ENCODE results near the gene GFPT1. TPM values are rescaled to one million over a fixed set of nuclear protein-coding genes. Genes with fewer than 3 reads are reported as not detected.

The GFPT1 gene
- total and polyA plus RNA-seq, 9 of the 15 experiments (the other 6 are each of a cell fraction or from before 2014, with no cell fraction given), result 6.6 to 38.3 (median 15.9) TPM

DNA sequence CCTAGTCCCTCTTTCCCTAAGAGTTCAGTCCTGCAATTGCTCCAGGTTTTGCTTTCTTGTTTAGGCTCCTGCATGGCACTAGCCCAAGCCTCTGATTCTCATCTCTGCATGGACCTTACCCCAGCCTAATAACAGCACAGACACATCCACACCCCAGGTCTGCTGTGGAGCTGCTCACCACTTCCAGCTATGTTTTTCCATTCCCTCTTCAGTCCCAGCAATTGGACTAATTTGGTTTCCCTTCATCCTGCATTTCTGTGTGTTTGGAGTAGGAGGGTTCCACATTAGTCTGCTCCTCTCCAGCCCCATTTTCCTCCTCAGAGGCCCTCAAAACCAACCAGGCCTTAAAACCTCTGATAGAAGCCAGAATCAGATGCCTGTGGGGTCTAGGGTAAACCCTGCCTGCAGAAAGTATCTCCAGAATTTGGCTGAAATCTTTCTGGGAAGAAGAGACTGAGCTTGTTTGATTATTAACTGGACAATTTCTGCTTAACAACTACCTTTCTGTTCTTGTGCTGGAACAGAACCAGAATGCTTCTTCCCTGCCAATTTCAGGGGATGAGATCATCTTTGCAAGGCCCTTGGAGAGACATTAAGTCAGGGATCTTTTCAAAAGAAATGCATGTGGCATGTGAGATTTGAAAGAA, 95.9 kb downstream of the GFPT1 start:
- Histone ChIP-seq H3K27ac (ENCODE audit: extremely low read depth, low read depth, low read length) (no peak overlapping the region), H3K9me1 (ENCODE audit: control insufficient read depth, insufficient read depth, low read length) (no peaks in the 10 kb centered on the region), H3K79me2 (ENCODE audit: control insufficient read depth, insufficient read depth, low read length) (no peaks in the 10 kb centered on the region), H3K27me3 (ENCODE audit: control insufficient read depth in 2 of 2, insufficient read depth in 2 of 2, low read length in 2 of 2) (peaks cover 12 to 34% of the 10 kb centered on the region in 2 experiments; a peak in 4 of 5 replicates), H3K4me1 (replicated peaks in 1 of 2; ENCODE audit: control insufficient read depth in 2 of 2, insufficient read depth in 2 of 2, low read length in 2 of 2) (no peaks in the 10 kb centered on the region), H3K4me3 (no peak overlapping the region), H2AFZ (ENCODE audit: low read depth, low read length) (no peak overlapping the region), H3K9ac (ENCODE audit: insufficient read depth in 1 of 2, low read depth in 2 of 2, low read length in 2 of 2) (no peak overlapping the region), H3K9me3 (replicated peaks; ENCODE audit: control insufficient read depth, insufficient read depth, low read depth, low read length) (no peaks in the 10 kb centered on the region), H4K20me1 (replicated peaks; ENCODE audit: control insufficient read depth, insufficient read depth, low read length) (peaks cover 5% of the 10 kb centered on the region; the same call in 1 of the 2 replicates), H3K36me3 (ENCODE audit: control insufficient read depth, insufficient read depth, low read length) (no peaks in the 10 kb centered on the region), H3K4me2 (ENCODE audit: insufficient read depth, low read length) (no peak overlapping the region)
- FAIRE-seq (no peak), ATAC-seq (no peak), DNase-seq (ENCODE audit: extremely low read depth in 1 of 4, low spot score in 3 of 4) (no peak)
- BruUV-seq (replicated peaks), result no TSS peak
- intact Hi-C loops (cut with micrococcal nuclease), result no loop called here
- in situ Hi-C loops (cut with MboI), result no loop called here
- ChIA-PET CTCF (ENCODE audit: low intra/inter-chr PET ratio) (no interaction called here), POLR2A (no interaction called here)
- TF ChIP-seq RBM34 (IDR thresholded peaks at IDR 0.05; ENCODE audit: borderline replicate concordance, insufficient read depth, low read length), result no peak
- TF ChIP-seq ZNF766 (CRISPR knock-in tag; conservative IDR thresholded peaks at IDR 0.05), result no peak
- TF ChIP-seq, protein P1, sequence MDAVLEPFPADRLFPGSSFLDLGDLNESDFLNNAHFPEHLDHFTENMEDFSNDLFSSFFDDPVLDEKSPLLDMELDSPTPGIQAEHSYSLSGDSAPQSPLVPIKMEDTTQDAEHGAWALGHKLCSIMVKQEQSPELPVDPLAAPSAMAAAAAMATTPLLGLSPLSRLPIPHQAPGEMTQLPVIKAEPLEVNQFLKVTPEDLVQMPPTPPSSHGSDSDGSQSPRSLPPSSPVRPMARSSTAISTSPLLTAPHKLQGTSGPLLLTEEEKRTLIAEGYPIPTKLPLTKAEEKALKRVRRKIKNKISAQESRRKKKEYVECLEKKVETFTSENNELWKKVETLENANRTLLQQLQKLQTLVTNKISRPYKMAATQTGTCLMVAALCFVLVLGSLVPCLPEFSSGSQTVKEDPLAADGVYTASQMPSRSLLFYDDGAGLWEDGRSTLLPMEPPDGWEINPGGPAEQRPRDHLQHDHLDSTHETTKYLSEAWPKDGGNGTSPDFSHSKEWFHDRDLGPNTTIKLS (IDR thresholded peaks at IDR 0.05; ENCODE audit: borderline replicate concordance, low read depth), result no peak
- TF ChIP-seq CBX3 (IDR thresholded peaks at IDR 0.05; ENCODE audit: borderline replicate concordance in 1 of 2, low read length in 2 of 2), result no peak
- TF ChIP-seq ZNF589 (CRISPR knock-in tag; IDR thresholded peaks at IDR 0.05; ENCODE audit: low read depth), result no peak
- no peak for TF ChIP-seq YBX1 (IDR thresholded peaks at IDR 0.05)
- TF ChIP-seq ZNF239 (CRISPR knock-in tag; IDR thresholded peaks at IDR 0.05), result no peak
- TF ChIP-seq HMG20A (CRISPR knock-in tag; conservative IDR thresholded peaks at IDR 0.05), result no peak
- TF ChIP-seq SIX5 (IDR thresholded peaks at IDR 0.05; ENCODE audit: borderline replicate concordance in 1 of 2, insufficient read depth in 1 of 2, low read depth in 1 of 2, low read length in 2 of 2), result no peak
- no peak for TF ChIP-seq BDP1 (IDR thresholded peaks at IDR 0.05; ENCODE audit: insufficient read depth, insufficient read length)
- no peak for TF ChIP-seq PTBP1 (IDR thresholded peaks at IDR 0.05; ENCODE audit: low read depth, low read length)
- TF ChIP-seq, protein P2, sequence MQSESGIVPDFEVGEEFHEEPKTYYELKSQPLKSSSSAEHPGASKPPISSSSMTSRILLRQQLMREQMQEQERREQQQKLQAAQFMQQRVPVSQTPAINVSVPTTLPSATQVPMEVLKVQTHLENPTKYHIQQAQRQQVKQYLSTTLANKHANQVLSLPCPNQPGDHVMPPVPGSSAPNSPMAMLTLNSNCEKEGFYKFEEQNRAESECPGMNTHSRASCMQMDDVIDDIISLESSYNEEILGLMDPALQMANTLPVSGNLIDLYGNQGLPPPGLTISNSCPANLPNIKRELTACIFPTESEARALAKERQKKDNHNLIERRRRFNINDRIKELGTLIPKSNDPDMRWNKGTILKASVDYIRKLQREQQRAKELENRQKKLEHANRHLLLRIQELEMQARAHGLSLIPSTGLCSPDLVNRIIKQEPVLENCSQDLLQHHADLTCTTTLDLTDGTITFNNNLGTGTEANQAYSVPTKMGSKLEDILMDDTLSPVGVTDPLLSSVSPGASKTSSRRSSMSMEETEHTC (IDR thresholded peaks at IDR 0.05), result no peak
- no peak for TF ChIP-seq ZNF133 (CRISPR knock-in tag; IDR thresholded peaks at IDR 0.05)
- TF ChIP-seq, protein P3, sequence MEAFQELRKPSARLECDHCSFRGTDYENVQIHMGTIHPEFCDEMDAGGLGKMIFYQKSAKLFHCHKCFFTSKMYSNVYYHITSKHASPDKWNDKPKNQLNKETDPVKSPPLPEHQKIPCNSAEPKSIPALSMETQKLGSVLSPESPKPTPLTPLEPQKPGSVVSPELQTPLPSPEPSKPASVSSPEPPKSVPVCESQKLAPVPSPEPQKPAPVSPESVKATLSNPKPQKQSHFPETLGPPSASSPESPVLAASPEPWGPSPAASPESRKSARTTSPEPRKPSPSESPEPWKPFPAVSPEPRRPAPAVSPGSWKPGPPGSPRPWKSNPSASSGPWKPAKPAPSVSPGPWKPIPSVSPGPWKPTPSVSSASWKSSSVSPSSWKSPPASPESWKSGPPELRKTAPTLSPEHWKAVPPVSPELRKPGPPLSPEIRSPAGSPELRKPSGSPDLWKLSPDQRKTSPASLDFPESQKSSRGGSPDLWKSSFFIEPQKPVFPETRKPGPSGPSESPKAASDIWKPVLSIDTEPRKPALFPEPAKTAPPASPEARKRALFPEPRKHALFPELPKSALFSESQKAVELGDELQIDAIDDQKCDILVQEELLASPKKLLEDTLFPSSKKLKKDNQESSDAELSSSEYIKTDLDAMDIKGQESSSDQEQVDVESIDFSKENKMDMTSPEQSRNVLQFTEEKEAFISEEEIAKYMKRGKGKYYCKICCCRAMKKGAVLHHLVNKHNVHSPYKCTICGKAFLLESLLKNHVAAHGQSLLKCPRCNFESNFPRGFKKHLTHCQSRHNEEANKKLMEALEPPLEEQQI (IDR thresholded peaks at IDR 0.05), result no peak
- TF ChIP-seq PHB2 (IDR thresholded peaks at IDR 0.05; ENCODE audit: low read depth), result no peak
- no peak for TF ChIP-seq MYNN (IDR thresholded peaks at IDR 0.05)
- no peak for TF ChIP-seq MYNN (CRISPR knock-in tag; IDR thresholded peaks at IDR 0.05)
- TF ChIP-seq, protein P4, sequence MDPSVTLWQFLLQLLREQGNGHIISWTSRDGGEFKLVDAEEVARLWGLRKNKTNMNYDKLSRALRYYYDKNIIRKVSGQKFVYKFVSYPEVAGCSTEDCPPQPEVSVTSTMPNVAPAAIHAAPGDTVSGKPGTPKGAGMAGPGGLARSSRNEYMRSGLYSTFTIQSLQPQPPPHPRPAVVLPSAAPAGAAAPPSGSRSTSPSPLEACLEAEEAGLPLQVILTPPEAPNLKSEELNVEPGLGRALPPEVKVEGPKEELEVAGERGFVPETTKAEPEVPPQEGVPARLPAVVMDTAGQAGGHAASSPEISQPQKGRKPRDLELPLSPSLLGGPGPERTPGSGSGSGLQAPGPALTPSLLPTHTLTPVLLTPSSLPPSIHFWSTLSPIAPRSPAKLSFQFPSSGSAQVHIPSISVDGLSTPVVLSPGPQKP (CRISPR knock-in tag; IDR thresholded peaks at IDR 0.05), result no peak
